Spleen (tissue), 7 donors: ENCODE data around the gene CABLES1.

Experiments
- POLR2A ChIP-seq, 3 donors: fragments of 450-650 bp; IDR thresholded peaks; one replicate each; pipeline ENCODE4 v1.5.1; 2017; ENCODE audit warnings: antibody characterized with exemption in 3 of 3, mild to moderate bottlenecking in 1 of 3
- POLR2AphosphoS5 ChIP-seq, 3 donors: sonication (generic); formaldehyde crosslinking; IDR thresholded peaks; one replicate each; pipeline ENCODE4 v1.5.1; 2017; ENCODE audit warnings: antibody characterized with exemption in 3 of 3
- TF ChIP-seq, protein P1 (sequence below), 11 experiments: fragments of 200-600 bp in 7 of 11; fragments of 450-650 bp in 4 of 11; sonication (generic) in 4 of 11; IDR thresholded peaks in 8 of 11; conservative IDR thresholded peaks in 3 of 11; 1 replicate in 7 of 11; 2 replicates in 4 of 11; pipeline versions ENCODE4 v1.4.0 to v1.8.0; 2016 to 2021; ENCODE audit warnings: antibody characterized with exemption in 11 of 11, inconsistent platforms in 4 of 11, mild to moderate bottlenecking in 1 of 11
- donor health status: DM: no; HTN: no; CAD: no; lungs with moderate emphysema.
- donor health status: DM: no; HTN: no; CAD: no.
- donor health status: DM: no; HTN: no; CAD: no.

DNA sequence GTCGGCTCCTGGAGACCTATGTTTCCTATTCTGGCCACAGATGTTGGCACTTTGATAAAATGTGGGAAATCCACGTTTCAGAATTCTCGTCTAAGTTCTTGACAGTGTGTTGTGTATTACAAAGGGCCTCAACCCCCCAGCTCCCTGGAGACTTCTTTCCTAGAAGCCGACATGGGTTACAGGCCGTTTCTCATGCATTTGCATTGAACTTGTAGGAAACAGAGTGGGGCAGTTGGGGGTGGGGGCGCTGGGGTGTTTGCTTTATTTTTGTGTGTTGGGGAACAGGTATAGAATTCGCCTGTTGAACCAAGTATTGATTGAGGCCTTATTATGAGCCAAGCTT is 104.0 kb downstream of the CABLES1 start:
- TF ChIP-seq, protein P1, sequence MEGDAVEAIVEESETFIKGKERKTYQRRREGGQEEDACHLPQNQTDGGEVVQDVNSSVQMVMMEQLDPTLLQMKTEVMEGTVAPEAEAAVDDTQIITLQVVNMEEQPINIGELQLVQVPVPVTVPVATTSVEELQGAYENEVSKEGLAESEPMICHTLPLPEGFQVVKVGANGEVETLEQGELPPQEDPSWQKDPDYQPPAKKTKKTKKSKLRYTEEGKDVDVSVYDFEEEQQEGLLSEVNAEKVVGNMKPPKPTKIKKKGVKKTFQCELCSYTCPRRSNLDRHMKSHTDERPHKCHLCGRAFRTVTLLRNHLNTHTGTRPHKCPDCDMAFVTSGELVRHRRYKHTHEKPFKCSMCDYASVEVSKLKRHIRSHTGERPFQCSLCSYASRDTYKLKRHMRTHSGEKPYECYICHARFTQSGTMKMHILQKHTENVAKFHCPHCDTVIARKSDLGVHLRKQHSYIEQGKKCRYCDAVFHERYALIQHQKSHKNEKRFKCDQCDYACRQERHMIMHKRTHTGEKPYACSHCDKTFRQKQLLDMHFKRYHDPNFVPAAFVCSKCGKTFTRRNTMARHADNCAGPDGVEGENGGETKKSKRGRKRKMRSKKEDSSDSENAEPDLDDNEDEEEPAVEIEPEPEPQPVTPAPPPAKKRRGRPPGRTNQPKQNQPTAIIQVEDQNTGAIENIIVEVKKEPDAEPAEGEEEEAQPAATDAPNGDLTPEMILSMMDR (IDR thresholded peaks at IDR 0.05 in 8 of 11, conservative IDR thresholded peaks at IDR 0.05 in 3 of 11) = no peak
- no peak for TF ChIP-seq POLR2A (IDR thresholded peaks at IDR 0.05)
- TF ChIP-seq POLR2AphosphoS5 (IDR thresholded peaks at IDR 0.05) = no peak
